HG02642 (cell line): Measurements from ENCODE around the gene BICDL1.
"Not testable (repeated sequence)": the region's sequence is repeated elsewhere in the genome, so short reads cannot be mapped to it uniquely, and the experiment has no call there.

ENCODE experiments used
- ATAC-seq: cut with Tn5 transposase; IDR thresholded peaks from one replicate; pipeline ENCODE4 v1.9.1; 2021; ENCODE audit warnings: mild to moderate bottlenecking; ENCODE audit not compliant: unreplicated experiment, poor library complexity

BICDL1 gene

DNA sequence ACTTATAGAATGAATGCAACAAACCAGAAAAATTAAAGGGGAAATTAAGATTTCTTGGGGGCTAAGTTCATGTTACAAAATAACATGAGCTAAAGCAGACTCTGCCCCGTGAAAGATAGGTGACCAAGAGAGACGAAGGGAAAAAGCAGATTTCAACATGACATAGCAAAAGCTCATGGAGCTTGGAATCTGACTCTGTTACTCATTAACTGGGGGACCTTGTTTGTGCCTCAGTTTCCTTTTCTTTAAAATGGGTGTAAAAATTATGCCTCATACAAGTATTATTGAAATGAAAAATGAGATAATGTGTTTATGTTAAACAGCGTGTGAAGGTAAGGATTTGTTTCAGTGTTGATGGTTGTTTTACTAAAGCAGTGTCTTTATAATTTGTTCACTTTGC, 11.5 kb downstream of the BICDL1 start:
- no peak for ATAC-seq

DNA sequence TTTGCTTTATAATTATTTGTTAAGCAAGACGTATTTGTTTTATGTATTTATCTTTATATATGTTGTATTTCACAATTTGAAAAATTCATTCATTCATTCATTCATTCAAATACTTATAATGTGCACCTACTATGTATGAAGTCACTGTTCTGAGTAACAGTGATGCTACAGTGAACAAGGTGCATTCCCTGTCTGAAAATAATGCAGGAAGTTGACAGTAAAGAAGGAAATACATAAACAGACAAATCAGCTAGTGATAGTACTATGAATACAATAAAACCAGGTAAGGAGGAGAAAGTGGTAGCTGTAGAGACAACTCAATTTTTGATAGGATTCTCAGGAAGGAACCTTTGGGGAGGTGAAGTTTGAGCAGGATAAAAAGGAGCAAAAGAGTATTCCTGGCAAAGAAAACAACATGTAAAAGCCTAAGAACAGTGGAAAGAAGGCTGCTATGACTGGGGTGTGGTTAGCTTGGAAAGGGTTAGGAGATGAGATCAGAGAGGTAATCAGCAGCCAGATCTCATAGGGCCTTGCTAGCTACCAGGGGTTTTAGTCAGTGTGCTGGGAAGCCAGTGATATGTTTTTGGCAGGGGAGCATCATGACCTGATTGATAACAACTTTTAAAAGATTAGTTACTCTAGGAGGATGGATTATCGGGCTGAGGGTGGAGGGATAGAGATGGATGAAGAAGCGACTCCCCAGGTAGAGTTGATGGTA, 17.4 kb downstream of the BICDL1 start:
- ATAC-seq: no peak

DNA sequence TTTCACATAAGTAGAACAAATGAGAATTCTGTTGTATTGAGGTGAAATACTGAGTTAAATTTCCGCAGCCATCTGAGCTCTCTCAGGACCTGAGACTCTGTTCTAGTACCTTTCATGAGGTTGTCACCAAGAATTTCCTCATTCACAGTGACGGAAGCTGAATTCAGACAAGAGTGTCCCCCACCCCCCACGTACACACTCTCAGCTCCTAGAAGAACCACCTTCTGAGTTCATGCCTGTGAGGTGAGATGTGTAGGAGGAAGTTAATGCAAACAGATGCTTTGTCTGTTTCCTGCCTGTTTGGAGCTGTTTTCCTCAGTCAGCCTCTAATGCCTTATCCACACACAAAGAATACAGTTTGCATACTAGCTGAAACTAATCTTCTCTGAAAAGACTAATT, 18.2 kb downstream of the BICDL1 start:
- no peak for ATAC-seq

GRCh38 chr12:120010661-120011230, 21.7 kb downstream of the BICDL1 start:
- no peak for ATAC-seq

GRCh38 chr12:120012067-120012621, 23.1 kb downstream of the BICDL1 start:
- ATAC-seq: peak; percentile 85

DNA sequence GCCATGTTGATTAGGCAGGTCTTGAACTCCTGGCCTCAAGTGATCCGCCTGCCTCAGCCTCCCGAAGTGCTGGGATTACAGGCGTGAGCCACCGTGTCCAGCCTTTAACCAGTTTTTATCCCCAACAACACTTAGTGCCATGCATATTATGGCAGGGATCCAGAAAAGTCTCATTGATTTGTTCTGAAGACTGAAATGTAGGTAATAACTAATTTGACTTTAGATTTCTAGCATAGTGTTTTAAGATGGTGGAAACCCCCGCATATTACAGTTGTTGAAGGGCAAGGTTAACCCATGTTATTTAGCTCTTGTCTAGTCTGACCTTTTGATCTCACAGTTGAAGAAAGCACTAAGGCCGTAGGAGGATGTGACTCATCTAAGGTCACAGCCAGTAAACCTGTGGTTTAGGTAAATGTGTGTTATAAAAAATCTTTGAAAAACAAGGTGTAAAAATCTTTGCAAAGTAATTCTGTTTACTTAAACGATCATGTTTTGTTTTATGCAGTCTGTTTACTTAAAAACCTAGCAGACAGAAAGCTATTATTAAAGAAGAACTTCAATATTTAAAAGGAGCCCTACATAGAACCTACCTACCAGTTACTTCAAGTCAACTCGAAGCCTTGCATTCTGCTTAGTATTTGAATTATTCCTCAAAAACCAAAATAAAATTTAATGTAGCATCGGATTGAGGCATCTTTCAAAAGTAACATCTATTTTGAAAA, 24.8 kb downstream of the BICDL1 start:
- peak; percentile 56 for ATAC-seq

GRCh38 chr12:120014381-120014735, 25.3 kb downstream of the BICDL1 start:
- ATAC-seq: not testable (repeated sequence)

GRCh38 chr12:120015313-120015712, 26.3 kb downstream of the BICDL1 start:
- no peak for ATAC-seq

- ATAC-seq: not testable (repeated sequence)
Measured at GRCh38 chr12:120016199-120016598, 27.2 kb downstream of the BICDL1 start.

DNA sequence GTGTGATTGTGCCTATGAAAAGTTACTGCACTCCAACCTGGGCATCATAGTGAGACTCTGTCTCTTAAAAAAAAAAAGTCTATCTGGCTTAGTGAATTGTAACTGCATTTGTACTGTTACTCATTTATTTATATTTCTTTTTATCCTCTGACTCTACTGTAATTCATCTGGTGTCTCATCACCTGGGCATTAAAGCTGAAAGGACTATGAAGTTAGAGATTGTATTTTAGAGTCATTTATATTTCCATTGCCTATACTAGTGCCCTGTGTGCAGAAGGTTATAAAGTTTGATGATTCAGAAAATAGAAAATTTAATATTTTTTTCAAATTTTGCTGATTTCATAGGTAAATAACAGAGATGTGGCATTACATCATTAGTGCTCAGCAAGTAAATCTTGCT, 30.2 kb downstream of the BICDL1 start:
- ATAC-seq: no peak

- no peak for ATAC-seq
Measured at GRCh38 chr12:120019938-120020337, 30.9 kb downstream of the BICDL1 start.

DNA sequence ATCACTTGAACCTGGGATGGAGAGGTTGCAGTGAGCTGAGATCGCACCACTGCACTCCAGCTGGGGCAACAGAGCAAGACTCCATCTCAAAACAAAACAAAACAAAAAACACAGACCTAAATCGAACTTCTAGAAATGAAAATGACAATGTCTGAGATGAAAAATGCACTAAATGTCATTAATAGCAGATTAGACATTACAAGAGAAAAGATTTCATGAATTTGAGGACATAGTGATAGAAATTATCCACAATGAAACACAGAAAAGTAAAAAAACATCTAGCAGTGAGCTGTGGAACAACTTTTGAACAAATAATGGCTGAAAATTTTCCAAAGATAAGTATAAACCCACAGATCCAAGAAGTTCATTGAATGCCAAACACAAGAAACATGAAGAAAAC, 35.2 kb downstream of the BICDL1 start:
- no peak for ATAC-seq

GRCh38 chr12:120025640-120026039, 36.6 kb downstream of the BICDL1 start:
- ATAC-seq: no peak

GRCh38 chr12:120032242-120032641, 43.2 kb downstream of the BICDL1 start:
- no peak for ATAC-seq

DNA sequence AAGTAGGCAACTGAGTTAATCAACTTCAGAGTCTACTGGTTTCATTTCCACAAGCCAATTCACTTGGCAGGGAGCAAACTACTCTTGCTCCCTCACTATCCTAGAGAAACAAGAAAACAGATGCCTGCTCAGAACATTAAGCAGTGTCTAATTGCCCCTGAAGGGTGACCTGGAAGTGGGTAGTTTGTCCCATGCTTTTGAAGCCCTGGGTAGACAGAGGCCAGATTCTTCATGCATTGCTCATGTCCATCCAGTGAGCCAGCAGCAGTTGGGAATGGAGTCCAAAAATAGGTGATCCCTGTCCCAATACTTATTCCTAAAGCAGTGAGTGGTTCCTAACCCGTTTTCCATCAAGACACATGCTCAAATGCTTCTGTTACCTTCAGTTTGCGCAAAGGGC, 48.8 kb downstream of the BICDL1 start:
- no peak for ATAC-seq

DNA sequence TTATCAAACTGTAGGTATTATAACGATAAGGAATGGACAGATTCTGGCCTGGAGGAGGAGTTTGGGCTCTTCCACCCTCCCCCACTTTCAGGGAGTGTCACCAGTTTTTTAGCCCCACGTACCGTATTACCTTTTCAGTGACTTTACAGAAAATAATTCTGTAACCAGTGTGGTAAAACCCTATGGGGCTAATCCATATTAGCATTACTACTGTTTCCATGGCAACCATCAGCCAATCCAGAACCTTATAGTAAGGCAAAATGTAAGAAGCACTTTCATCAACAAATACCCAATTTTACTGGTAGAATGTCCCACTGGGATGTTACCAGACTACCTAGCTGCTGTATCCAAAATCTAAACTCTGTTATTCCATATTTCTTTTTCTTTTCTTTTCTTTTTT, 50.7 kb downstream of the BICDL1 start:
- no peak for ATAC-seq

DNA sequence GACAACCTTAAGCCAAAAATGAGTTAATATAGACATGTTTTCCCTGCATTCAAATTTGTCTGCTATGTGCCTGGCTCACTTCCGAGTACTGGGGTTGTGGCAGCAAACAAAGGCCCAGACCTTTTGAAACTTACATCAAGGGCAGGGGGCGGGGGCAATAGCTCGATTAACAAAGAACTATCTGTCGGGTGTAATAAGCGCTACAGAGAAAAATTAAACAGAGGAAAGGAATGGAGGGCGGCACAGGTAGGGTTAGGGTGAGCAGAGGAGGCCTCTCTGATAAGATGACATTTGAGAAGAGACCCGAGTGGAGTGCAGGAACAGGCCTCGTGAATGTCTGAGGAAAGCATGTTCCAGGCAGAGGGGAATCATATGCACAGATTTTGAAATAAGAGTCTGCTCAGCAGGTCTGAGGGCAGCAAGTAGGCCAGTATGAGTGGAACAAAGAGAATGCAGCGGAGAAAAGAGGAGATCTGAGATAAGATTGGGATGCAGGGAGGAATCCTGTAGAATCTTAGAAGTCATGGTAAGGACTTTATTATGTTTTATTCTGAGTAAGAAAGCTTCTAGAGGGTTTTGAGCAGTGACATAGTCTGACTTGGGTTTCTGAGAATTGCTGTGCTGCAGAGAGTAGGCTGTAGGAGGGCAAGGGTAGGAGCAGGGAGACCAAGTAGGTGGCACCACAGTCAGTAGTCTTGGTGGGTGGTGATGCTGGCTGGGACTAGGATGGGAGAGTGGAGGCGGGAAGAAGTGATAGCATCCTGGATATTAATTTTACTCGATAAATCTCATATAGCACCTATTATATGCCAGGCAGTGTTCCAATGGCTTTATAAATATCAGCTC, 52.6 kb downstream of the BICDL1 start:
- no peak for ATAC-seq

- not testable (repeated sequence) for ATAC-seq
Measured at GRCh38 chr12:120045367-120045766, 56.3 kb downstream of the BICDL1 start.

- ATAC-seq: no peak
Measured at GRCh38 chr12:120047072-120047471, 58.0 kb downstream of the BICDL1 start.

DNA sequence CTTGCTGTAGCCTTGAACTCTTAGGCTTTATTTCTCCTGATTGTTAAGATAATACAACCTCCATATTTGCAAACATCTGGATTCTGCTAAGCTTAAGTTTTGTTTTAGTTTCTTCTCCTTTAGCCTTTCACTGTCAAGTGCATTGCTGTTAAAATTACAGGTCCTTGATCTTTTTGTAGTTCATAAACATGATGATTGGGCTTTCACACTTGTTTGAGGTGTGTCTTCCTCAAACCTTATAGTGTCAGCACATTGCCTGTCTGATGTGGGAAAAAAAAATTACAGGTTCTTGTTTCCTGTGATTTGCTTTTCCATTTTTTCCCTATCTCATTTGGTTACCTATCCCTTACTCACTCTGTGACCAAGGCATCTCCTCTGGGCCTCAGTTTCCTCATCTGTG, 59.2 kb downstream of the BICDL1 start:
- no peak for ATAC-seq
